Fibroblast of the aortic adventitia (primary cell): Measurements from ENCODE around the gene CNTN5. TPM values are rescaled to one million over a fixed set of nuclear protein-coding genes. Genes with fewer than 3 reads are reported as not detected.

Experiments used
- DNase-seq: peaks from one replicate; pipeline ENCODE4 v3.0.0-alpha.2; 2010; ENCODE audit warnings: low read depth
- H3K4me3 ChIP-seq: 2 replicates; pipeline ENCODE4 v1.5.1; 2011; ENCODE audit warnings: low read depth, mild to moderate bottlenecking, control low read depth, low read length, moderate library complexity
- total RNA-seq: library from RNA; depleted of rRNA; stranded (reverse); fragments of >200 nt; gene quantifications from 2 replicates; pipeline ENCODE4 v1.2.3, GENCODE V29; 2012; ENCODE audit warnings: low replicate concordance
- TF ChIP-seq, protein P1 (sequence below): IDR thresholded peaks from 2 replicates; pipeline ENCODE4 v1.5.1; 2011; ENCODE audit warnings: mild to moderate bottlenecking, low read length, control low read depth, inconsistent platforms; ENCODE audit not compliant: insufficient read depth

CNTN5 gene
- total RNA-seq, 1 donor: 0.90 TPM

DNA sequence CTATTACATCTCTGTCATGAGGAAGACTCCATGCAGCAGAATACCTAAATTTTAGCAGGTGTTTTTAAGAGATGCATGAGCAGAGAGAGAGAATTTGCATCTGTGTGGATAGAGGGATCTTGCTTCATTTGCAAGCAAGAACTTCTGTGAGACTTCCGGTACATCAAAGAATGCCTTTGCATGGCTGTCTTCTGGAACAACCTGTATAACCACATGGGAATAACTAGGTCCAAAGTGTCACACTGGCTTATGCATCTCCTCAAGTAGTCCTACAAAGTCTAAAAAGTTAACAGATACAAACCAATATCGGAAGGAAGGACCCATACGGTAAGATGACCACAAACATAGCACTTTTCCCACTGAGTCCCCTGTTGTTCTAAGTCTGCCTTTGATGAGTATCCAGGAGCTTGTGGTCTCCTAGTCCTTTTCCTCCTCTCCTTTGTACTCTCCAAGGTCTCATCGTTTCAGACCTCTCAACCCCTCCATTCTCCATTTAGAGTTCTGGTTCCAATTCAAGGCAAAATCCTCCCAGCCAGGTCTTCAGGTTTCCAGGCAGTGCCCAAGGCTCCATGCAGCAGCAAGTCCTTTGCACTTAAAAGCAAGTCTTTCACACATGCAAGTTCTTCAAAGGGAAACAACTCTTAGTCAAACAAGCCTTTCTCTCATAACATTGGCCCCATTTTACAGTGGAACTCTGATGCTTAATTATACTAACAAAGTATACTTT, 1084.7 kb downstream of the CNTN5 start:
- TF ChIP-seq, protein P1, sequence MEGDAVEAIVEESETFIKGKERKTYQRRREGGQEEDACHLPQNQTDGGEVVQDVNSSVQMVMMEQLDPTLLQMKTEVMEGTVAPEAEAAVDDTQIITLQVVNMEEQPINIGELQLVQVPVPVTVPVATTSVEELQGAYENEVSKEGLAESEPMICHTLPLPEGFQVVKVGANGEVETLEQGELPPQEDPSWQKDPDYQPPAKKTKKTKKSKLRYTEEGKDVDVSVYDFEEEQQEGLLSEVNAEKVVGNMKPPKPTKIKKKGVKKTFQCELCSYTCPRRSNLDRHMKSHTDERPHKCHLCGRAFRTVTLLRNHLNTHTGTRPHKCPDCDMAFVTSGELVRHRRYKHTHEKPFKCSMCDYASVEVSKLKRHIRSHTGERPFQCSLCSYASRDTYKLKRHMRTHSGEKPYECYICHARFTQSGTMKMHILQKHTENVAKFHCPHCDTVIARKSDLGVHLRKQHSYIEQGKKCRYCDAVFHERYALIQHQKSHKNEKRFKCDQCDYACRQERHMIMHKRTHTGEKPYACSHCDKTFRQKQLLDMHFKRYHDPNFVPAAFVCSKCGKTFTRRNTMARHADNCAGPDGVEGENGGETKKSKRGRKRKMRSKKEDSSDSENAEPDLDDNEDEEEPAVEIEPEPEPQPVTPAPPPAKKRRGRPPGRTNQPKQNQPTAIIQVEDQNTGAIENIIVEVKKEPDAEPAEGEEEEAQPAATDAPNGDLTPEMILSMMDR: no peak
- DNase-seq: no peak

DNA sequence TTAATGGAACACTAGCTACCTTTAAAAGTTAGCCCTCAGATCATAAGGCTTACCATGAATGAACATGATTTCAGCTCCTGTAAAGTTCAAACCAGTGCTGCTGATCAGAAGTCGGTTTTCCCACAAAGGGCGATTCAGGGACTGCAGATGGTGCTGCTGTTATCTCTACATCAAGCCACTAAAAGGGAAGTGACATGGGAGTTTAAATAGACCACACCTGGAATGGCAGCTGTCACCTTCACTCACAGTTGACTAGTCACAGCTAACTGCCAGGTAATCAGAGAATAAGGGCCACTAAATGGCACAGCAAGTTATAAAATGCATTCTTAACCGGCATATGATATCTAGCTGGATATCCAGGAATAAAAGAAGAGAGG, 1085.2 kb downstream of the CNTN5 start:
- TF ChIP-seq, protein P1: no peak
- no peak overlapping the region for H3K4me3 ChIP-seq
- no peak for DNase-seq

More for the DNA sequence above, 1084.7 kb downstream of the CNTN5 start:
- H3K4me3 ChIP-seq: no peak overlapping the region

DNA sequence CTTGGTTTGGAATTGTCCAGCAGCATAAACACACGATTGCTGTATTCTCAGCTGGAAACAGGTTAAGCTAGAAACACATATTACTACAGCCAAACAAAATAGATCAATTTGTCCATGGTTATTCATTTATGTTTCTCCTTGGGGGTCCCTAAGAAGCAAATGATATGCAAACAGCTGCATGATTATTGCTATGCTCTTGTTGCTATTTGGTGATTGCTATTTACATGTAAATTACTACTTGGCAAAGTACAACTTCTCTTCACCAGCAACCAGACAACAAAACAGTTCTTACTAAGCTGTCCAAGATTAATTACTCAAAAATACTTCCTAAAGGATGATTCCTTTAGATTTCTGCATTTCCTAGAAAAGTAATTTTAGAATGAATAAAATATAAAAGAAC, 1098.4 kb downstream of the CNTN5 start:
- TF ChIP-seq, protein P1: no peak
- no peak overlapping the region for H3K4me3 ChIP-seq
- no peak for DNase-seq

DNA sequence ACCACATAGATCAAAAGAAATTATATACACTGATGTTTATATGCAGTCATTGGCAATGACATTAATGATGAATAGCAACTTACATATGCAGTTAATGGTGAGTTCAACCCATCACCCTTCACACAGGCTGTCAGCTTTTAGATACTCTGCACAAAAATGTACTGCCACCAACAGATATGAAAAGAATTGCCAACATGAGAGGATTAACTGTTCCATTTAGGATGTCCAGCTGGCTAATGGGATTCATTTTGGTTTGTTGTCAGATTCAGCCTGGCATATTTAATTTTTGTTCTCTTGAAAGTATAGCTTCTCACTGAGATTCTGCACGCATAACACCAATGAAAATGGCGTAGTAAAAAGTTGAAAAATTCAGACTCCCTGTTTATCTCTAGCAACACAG, 1112.4 kb downstream of the CNTN5 start:
- no peak for DNase-seq
- TF ChIP-seq, protein P1: no peak
- H3K4me3 ChIP-seq: no peak overlapping the region

DNA sequence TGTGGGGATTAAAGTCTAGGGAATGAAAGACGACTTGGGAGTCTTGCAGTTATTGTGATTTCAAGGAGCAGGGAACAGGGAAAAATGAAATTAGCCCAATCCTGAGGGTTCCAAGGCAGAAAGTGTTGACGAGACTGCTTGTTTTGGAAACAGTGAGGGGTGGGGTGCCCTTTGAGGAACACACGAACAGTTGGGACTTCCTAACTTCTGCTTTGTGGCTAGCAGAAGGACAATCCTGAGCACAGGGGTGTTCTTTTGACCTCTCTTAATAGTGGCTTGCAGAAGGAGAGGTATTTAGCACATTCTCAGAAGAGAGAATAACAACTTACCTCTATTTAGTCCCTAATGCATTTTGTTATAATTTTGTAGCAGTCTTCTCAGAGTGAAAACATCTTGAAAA, 1120.5 kb downstream of the CNTN5 start:
- H3K4me3 ChIP-seq: no peak overlapping the region
- TF ChIP-seq, protein P1: no peak
- DNase-seq: no peak

DNA sequence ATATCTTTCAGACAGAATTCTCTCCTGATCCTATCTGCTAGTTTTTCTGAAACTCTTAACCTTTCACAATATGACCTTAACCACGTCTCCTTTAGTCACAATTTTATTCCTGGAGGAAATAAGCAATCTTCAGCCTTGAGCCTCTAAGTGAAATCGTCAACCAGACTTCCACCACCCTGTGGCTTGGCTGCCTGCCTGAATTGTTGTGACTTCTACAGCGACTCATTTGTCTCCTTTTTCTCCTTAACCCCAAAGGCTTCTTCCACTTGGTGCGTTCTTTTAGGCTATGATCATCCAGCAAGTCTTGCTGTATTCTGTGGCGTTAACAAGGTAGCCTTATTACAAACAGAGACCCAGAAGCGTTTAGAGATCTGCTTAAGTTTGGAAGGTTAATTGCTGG, 1131.2 kb downstream of the CNTN5 start:
- TF ChIP-seq, protein P1: no peak
- no peak for DNase-seq
- H3K4me3 ChIP-seq: no peak overlapping the region

DNA sequence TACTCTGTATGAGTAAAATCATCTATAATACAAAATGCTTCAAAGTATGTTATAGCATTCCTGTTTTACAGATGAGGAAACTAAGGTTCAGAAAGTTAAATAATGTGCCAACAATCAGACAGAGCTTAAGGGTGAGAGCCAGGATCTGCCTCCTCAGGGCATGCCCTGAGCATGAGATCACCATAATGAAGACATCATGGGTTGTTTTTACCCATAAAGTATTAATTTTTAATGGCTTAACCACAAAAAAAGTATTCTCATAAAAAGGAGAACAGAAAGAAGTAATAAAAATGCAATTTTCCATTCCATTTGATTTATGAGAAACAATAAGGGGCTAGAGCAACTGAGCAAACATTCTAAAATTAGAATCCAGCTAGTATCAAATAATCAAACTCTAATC, 1132.0 kb downstream of the CNTN5 start:
- TF ChIP-seq, protein P1: no peak
- no peak for DNase-seq
- H3K4me3 ChIP-seq: no peak overlapping the region
